Measurements from ENCODE around the gene PRDM16. TPM values are rescaled to one million over a fixed set of nuclear protein-coding genes. Genes with fewer than 3 reads are reported as not detected.

The PRDM16 gene
- total and polyA plus RNA-seq, 2 of the 4 experiments (the other 2 are of a cell fraction) = 0.02 TPM; not detected in 1

GRCh38 chr1:3204725-3205124 is 135.7 kb downstream of the PRDM16 start:
- Histone ChIP-seq H4K8ac (ENCODE audit: low read depth in 2 of 2, low read length in 2 of 2) (no peak overlapping the region), H3K9ac (ENCODE audit: low read depth, low read length) (no peak overlapping the region), H2BK120ac (ENCODE audit: low read depth, low read length) (no peak overlapping the region), H3K4me1 (ENCODE audit: control insufficient read depth, insufficient read depth, low read length) (no peaks in the 10 kb centered on the region), H3K14ac (replicated peaks; ENCODE audit: low read depth, low read length) (no peak overlapping the region), H4K20me1 (ENCODE audit: insufficient read depth, low read length) (no peaks in the 10 kb centered on the region), H4K5ac (ENCODE audit: low read depth, low read length) (no peak overlapping the region), H3K4me2 (ENCODE audit: low read depth, low read length) (no peak overlapping the region), H3K23ac (ENCODE audit: low read depth, low read length) (no peak overlapping the region), H2BK15ac (ENCODE audit: low read depth, low read length) (no peak overlapping the region), H2AFZ (replicated peaks; ENCODE audit: low read length, poor library complexity) (no peak overlapping the region), H3K27ac (ENCODE audit: insufficient read depth, low read length) (no peak overlapping the region), H3K56ac (ENCODE audit: extremely low read depth, insufficient read depth, low read length) (no peak overlapping the region), H3K9me1 (ENCODE audit: insufficient read depth, low read length) (no peaks in the 10 kb centered on the region), H2AK9ac (replicated peaks; ENCODE audit: low read depth, low read length, poor library complexity) (no peak overlapping the region), H3K4ac (ENCODE audit: low read depth, low read length) (no peak overlapping the region), H3K18ac (ENCODE audit: low read depth, low read length) (no peak overlapping the region), H3K4me3 (ENCODE audit: insufficient read depth, low read depth, low read length) (no peak overlapping the region), H3K9me3 (ENCODE audit: control insufficient read depth, insufficient read depth, low read length) (peaks cover 32% of the 10 kb centered on the region), H2BK5ac (ENCODE audit: low read depth, low read length, poor library complexity, severe bottlenecking) (no peak overlapping the region), H3K27me3 (ENCODE audit: control insufficient read depth, insufficient read depth, low read length) (no peaks in the 10 kb centered on the region), H4K91ac (ENCODE audit: insufficient read depth, low read depth, low read length) (no peak overlapping the region), H3K36me3 (ENCODE audit: control insufficient read depth, insufficient read depth, low read length) (no peaks in the 10 kb centered on the region), H2BK20ac (ENCODE audit: low read depth, low read length) (no peak overlapping the region), H3K79me1 (ENCODE audit: low read depth in 1 of 2, low read length in 2 of 2) (no peaks in the 10 kb centered on the region), H2AK5ac (ENCODE audit: low read depth, low read length) (no peak overlapping the region)
- 50% methylated on average over 2 of the region's 20 CpGs; no CpG with 5 or more reads in 1 of the 2 experiments for WGBS, 2 experiments (ENCODE audit: extremely low coverage in 2 of 2, insufficient read length in 1 of 2)
- in situ Hi-C loops (cut with MboI; ENCODE audit: low sequenced_read_pairs) (no loop called here), dilution Hi-C loops (cut with HindIII; ENCODE audit: low sequenced_read_pairs, unreplicated experiment) (no loop called here), intact Hi-C loops (cut with micrococcal nuclease) (no loop called here)
- ChIA-PET POLR2A (ENCODE audit: unreplicated experiment) (no interaction called here), CTCF (no interaction called here)
- no TSS peak for BruUV-seq (replicated peaks)
- TF ChIP-seq MXI1 (IDR thresholded peaks at IDR 0.05; ENCODE audit: borderline replicate concordance, low read depth, low read length) (no peak), SMC3 (IDR thresholded peaks at IDR 0.05; ENCODE audit: low read depth, low read length) (no peak), RAD21 (IDR thresholded peaks at IDR 0.05; ENCODE audit: low read length) (no peak), POLR2A (IDR thresholded peaks at IDR 0.05; ENCODE audit: low read depth, low read length) (no peak), NFE2L2 (IDR thresholded peaks at IDR 0.05; ENCODE audit: low read depth, low read length) (no peak), FOS (IDR thresholded peaks at IDR 0.05; ENCODE audit: low read depth, low read length) (no peak), MAFK (IDR thresholded peaks at IDR 0.05; ENCODE audit: low read depth, low read length) (no peak), BHLHE40 (IDR thresholded peaks at IDR 0.05; ENCODE audit: low read depth, low read length) (no peak), CHD1 (IDR thresholded peaks at IDR 0.05; ENCODE audit: low read depth, low read length) (no peak), ELK1 (IDR thresholded peaks at IDR 0.05; ENCODE audit: borderline replicate concordance, low read depth, low read length) (no peak), USF2 (IDR thresholded peaks at IDR 0.05; ENCODE audit: low read depth, low read length) (no peak)
- no peak for ATAC-seq (ENCODE audit: low read depth)
- DNase-seq = no peak
